ENCODE measurements around the gene IFI30. TPM values are rescaled to one million over a fixed set of nuclear protein-coding genes. Genes with fewer than 3 reads are reported as not detected.

IFI30 gene
- polyA plus RNA-seq, 3 donors = 3,608 to 6,022 (median 4,550) TPM

- intact Hi-C loops (cut with micrococcal nuclease) = no loop called here
- TF ChIP-seq CTCF (IDR thresholded peaks at IDR 0.05) = no peak
- H3K9me3 Mint-ChIP-seq = peaks cover 0 to 4% (median 0%) of the 10 kb centered on the region in 7 donors
- H3K4me3 Mint-ChIP-seq = no peak overlapping the region
- over 99% methylated on average over 22 of the region's 28 CpGs for WGBS (ENCODE audit: insufficient coverage)
- no peak for DNase-seq
- Histone ChIP-seq H3K79me2 (ENCODE audit: insufficient read depth, low read length) (no peaks in the 10 kb centered on the region), H3K4me3 (replicated peaks in 1 of 3; ENCODE audit: low read depth in 2 of 3, low read length in 3 of 3) (no peak overlapping the region), H3K9ac (ENCODE audit: insufficient read depth, low read length, poor library complexity, severe bottlenecking) (no peak overlapping the region), H3K27me3 (ENCODE audit: control insufficient read depth in 2 of 2, insufficient read depth in 2 of 2, low read length in 2 of 2) (no peaks in the 10 kb centered on the region), H3K4me1 (ENCODE audit: control insufficient read depth in 1 of 2, insufficient read depth in 2 of 2, low read length in 2 of 2) (no peaks in the 10 kb centered on the region), H3K27ac (ENCODE audit: low read depth in 1 of 2, low read length in 2 of 2) (no peak overlapping the region), H3K36me3 (replicated peaks in 1 of 2; ENCODE audit: control insufficient read depth in 1 of 2, insufficient read depth in 2 of 2, low read length in 2 of 2) (peaks cover 87 to 98% of the 10 kb centered on the region in 2 donors), H2AFZ (ENCODE audit: insufficient read depth, low read depth, low read length, poor library complexity, severe bottlenecking) (no peak overlapping the region), H4K20me1 (ENCODE audit: insufficient read depth, low read length) (peaks cover 37% of the 10 kb centered on the region), H3K9me3 (replicated peaks in 1 of 2; ENCODE audit: control insufficient read depth in 1 of 2, insufficient read depth in 1 of 2, low read length in 2 of 2) (no peaks in the 10 kb centered on the region), H3K4me2 (replicated peaks; ENCODE audit: extremely low read depth, low read length, poor library complexity, severe bottlenecking) (no peak overlapping the region)
- H3K27me3 Mint-ChIP-seq (ENCODE audit: low read depth in 3 of 3) = peaks cover 0 to 5% (median 1%) of the 10 kb centered on the region in 3 donors
- peaks cover 79 to 98% of the 10 kb centered on the region in 2 donors for H3K36me3 Mint-ChIP-seq
- H3K4me1 Mint-ChIP-seq = no peaks in the 10 kb centered on the region
- no peak overlapping the region for H3K27ac Mint-ChIP-seq
These were observed 28.7 kb upstream of the IFI30 start for GRCh38 chr19:18144906-18145305.

- no peak for TF ChIP-seq CTCF (IDR thresholded peaks at IDR 0.05)
- no peak overlapping the region for H3K27ac ChIP-seq (ENCODE audit: low read depth in 1 of 2, low read length in 2 of 2)
- H3K4me3 Mint-ChIP-seq = no peak overlapping the region
- no peak overlapping the region for H3K27ac Mint-ChIP-seq
- H3K9me3 ChIP-seq (replicated peaks in 1 of 2; ENCODE audit: control insufficient read depth in 1 of 2, insufficient read depth in 1 of 2, low read length in 2 of 2) = no peaks in the 10 kb centered on the region
- no peak overlapping the region for H2AFZ ChIP-seq (ENCODE audit: insufficient read depth, low read depth, low read length, poor library complexity, severe bottlenecking)
- peaks cover 87 to 98% of the 10 kb centered on the region in 2 donors for H3K36me3 ChIP-seq (replicated peaks in 1 of 2; ENCODE audit: control insufficient read depth in 1 of 2, insufficient read depth in 2 of 2, low read length in 2 of 2)
- intact Hi-C loops (cut with micrococcal nuclease) = no loop called here
- 98% methylated on average over 15 of the region's 19 CpGs for WGBS (ENCODE audit: insufficient coverage)
- H3K9ac ChIP-seq (ENCODE audit: insufficient read depth, low read length, poor library complexity, severe bottlenecking) = no peak overlapping the region
- H3K4me1 Mint-ChIP-seq = no peaks in the 10 kb centered on the region
- no peak overlapping the region for H3K4me2 ChIP-seq (replicated peaks; ENCODE audit: extremely low read depth, low read length, poor library complexity, severe bottlenecking)
- peaks cover 0 to 5% (median 1%) of the 10 kb centered on the region in 3 donors for H3K27me3 Mint-ChIP-seq (ENCODE audit: low read depth in 3 of 3)
- no peak overlapping the region for H3K4me3 ChIP-seq (replicated peaks in 1 of 3; ENCODE audit: low read depth in 2 of 3, low read length in 3 of 3)
- H3K36me3 Mint-ChIP-seq = peaks cover 74 to 98% of the 10 kb centered on the region in 2 donors
- no peaks in the 10 kb centered on the region for H3K79me2 ChIP-seq (ENCODE audit: insufficient read depth, low read length)
- peaks cover 0 to 4% (median 0%) of the 10 kb centered on the region in 7 donors for H3K9me3 Mint-ChIP-seq
- no peaks in the 10 kb centered on the region for H3K27me3 ChIP-seq (ENCODE audit: control insufficient read depth in 2 of 2, insufficient read depth in 2 of 2, low read length in 2 of 2)
- DNase-seq = no peak
- H3K4me1 ChIP-seq (ENCODE audit: control insufficient read depth in 1 of 2, insufficient read depth in 2 of 2, low read length in 2 of 2) = no peaks in the 10 kb centered on the region
- H4K20me1 ChIP-seq (ENCODE audit: insufficient read depth, low read length) = peaks cover 37% of the 10 kb centered on the region
These were observed 28.1 kb upstream of the IFI30 start for GRCh38 chr19:18145391-18145999.

Data from CD14-positive monocyte (primary cell).